ENCODE results near the gene PAK6. TPM values are rescaled to one million over a fixed set of nuclear protein-coding genes. Genes with fewer than 3 reads are reported as not detected.

PAK6 gene
- total RNA-seq, 5 donors from 2014 or later (not counting 1 experiment from before 2014, with no cell fraction given) = 0.28 to 2.1 (median 1.4) TPM; not detected in 2

- ATAC-seq (replicated peaks in 1 of 4) (no peak), DNase-seq (no peak)
- ChIA-PET CTCF (no interaction called here), POLR2A (interaction anchor here in 1 of 2 donors (0.6 kb wide), 1 partner anchor 657 kb away, joined by 3 read pairs; no protein-coding TSS in a partner anchor)
- Histone ChIP-seq H3K27ac (ENCODE audit: low read length) (no peak overlapping the region), H3K4me1 (ENCODE audit: control insufficient read depth in 1 of 2, extremely low read depth in 1 of 2, insufficient read depth in 2 of 2, low read length in 2 of 2) (no peaks in the 10 kb centered on the region), H3K27me3 (replicated peaks in 1 of 2; ENCODE audit: control insufficient read depth in 2 of 2, extremely low read depth in 1 of 2, insufficient read depth in 2 of 2, low read length in 1 of 2) (no peaks in the 10 kb centered on the region), H3K36me3 (ENCODE audit: control insufficient read depth in 2 of 2, extremely low read depth in 1 of 2, insufficient read depth in 1 of 2, low read length in 1 of 2) (no peaks in the 10 kb centered on the region), H3K4me3 (ENCODE audit: control insufficient read depth in 1 of 2, extremely low read depth in 1 of 2, low read length in 1 of 2) (no peak overlapping the region), H3K9me3 (no peaks in the 10 kb centered on the region)
- WGBS (ENCODE audit: insufficient coverage) = no CpG with 5 or more reads among the region's 1 CpG
- no peak overlapping the region for H3K4me3 Mint-ChIP-seq
- no peaks in the 10 kb centered on the region for H3K9me3 Mint-ChIP-seq
- no peak overlapping the region for H3K27ac Mint-ChIP-seq
- H3K36me3 Mint-ChIP-seq = no peaks in the 10 kb centered on the region
- no peaks in the 10 kb centered on the region for H3K27me3 Mint-ChIP-seq
- H3K4me1 Mint-ChIP-seq = peaks cover 0 to 4% (median 0%) of the 10 kb centered on the region in 3 donors
Measured at GRCh38 chr15:40229956-40230355, 8.9 kb upstream of the PAK6 start.

GRCh38 chr15:40232625-40233070, 6.2 kb upstream of the PAK6 start:
- Histone ChIP-seq H3K9me3 (no peaks in the 10 kb centered on the region), H3K27ac (ENCODE audit: low read length) (no peak overlapping the region), H3K4me1 (ENCODE audit: control insufficient read depth in 1 of 2, extremely low read depth in 1 of 2, insufficient read depth in 2 of 2, low read length in 2 of 2) (no peaks in the 10 kb centered on the region), H3K36me3 (ENCODE audit: control insufficient read depth in 2 of 2, extremely low read depth in 1 of 2, insufficient read depth in 1 of 2, low read length in 1 of 2) (no peaks in the 10 kb centered on the region), H3K27me3 (replicated peaks in 1 of 2; ENCODE audit: control insufficient read depth in 2 of 2, extremely low read depth in 1 of 2, insufficient read depth in 2 of 2, low read length in 1 of 2) (no peaks in the 10 kb centered on the region), H3K4me3 (ENCODE audit: control insufficient read depth in 1 of 2, extremely low read depth in 1 of 2, low read length in 1 of 2) (no peak overlapping the region)
- Mint-ChIP-seq H3K27me3 (peaks cover 2 to 6% of the 10 kb centered on the region in 2 donors), H3K4me1 (no peaks in the 10 kb centered on the region), H3K36me3 (no peaks in the 10 kb centered on the region), H3K27ac (no peak overlapping the region), H3K9me3 (no peaks in the 10 kb centered on the region), H3K4me3 (no peak overlapping the region)
- ATAC-seq (replicated peaks in 1 of 4) = no peak
- DNase-seq = no peak
- CTCF ChIA-PET = no interaction called here
- 93% methylated on average over 7 of the region's 7 CpGs for WGBS (ENCODE audit: insufficient coverage)
- POLR2A ChIA-PET = no interaction called here

GRCh38 chr15:40233727-40234577, 4.9 kb upstream of the PAK6 start:
- H3K27ac Mint-ChIP-seq = no peak overlapping the region
- Histone ChIP-seq H3K4me1 (ENCODE audit: control insufficient read depth in 1 of 2, extremely low read depth in 1 of 2, insufficient read depth in 2 of 2, low read length in 2 of 2) (peaks cover 0 to 3% of the 10 kb centered on the region in 2 experiments), H3K9me3 (no peaks in the 10 kb centered on the region), H3K4me3 (ENCODE audit: control insufficient read depth in 1 of 2, extremely low read depth in 1 of 2, low read length in 1 of 2) (no peak overlapping the region), H3K36me3 (ENCODE audit: control insufficient read depth in 2 of 2, extremely low read depth in 1 of 2, insufficient read depth in 1 of 2, low read length in 1 of 2) (no peaks in the 10 kb centered on the region), H3K27me3 (replicated peaks in 1 of 2; ENCODE audit: control insufficient read depth in 2 of 2, extremely low read depth in 1 of 2, insufficient read depth in 2 of 2, low read length in 1 of 2) (peaks cover 0 to 10% of the 10 kb centered on the region in 2 experiments), H3K27ac (ENCODE audit: low read length) (no peak overlapping the region)
- peaks cover 10 to 13% of the 10 kb centered on the region in 2 donors for H3K27me3 Mint-ChIP-seq
- DNase-seq (no peak), ATAC-seq (replicated peaks in 1 of 4) (no peak)
- H3K36me3 Mint-ChIP-seq = no peaks in the 10 kb centered on the region
- 100% methylated on average over 3 of the region's 11 CpGs for WGBS (ENCODE audit: insufficient coverage)
- H3K4me3 Mint-ChIP-seq = no peak overlapping the region
- ChIA-PET POLR2A (no interaction called here), CTCF (no interaction called here)
- H3K9me3 Mint-ChIP-seq = no peaks in the 10 kb centered on the region
- H3K4me1 Mint-ChIP-seq = peaks cover 0 to 4% (median 3%) of the 10 kb centered on the region in 3 donors

- H3K9me3 Mint-ChIP-seq = no peaks in the 10 kb centered on the region
- CTCF ChIA-PET = interaction anchor here in 1 of 2 donors (0.6 kb wide), 1 partner anchor 357 kb away, joined by 4 read pairs; no protein-coding TSS in a partner anchor
- POLR2A ChIA-PET = no interaction called here
- DNase-seq = no peak
- 93% methylated on average over 2 of the region's 4 CpGs for WGBS (ENCODE audit: insufficient coverage)
- ATAC-seq (replicated peaks in 1 of 4) = no peak
- no peak overlapping the region for H3K27ac ChIP-seq (ENCODE audit: low read length)
- no peaks in the 10 kb centered on the region for H3K36me3 Mint-ChIP-seq
- no peak overlapping the region for H3K27ac Mint-ChIP-seq
- peaks cover 0 to 18% of the 10 kb centered on the region in 2 experiments for H3K27me3 ChIP-seq (replicated peaks in 1 of 2; ENCODE audit: control insufficient read depth in 2 of 2, extremely low read depth in 1 of 2, insufficient read depth in 2 of 2, low read length in 1 of 2)
- H3K36me3 ChIP-seq (ENCODE audit: control insufficient read depth in 2 of 2, extremely low read depth in 1 of 2, insufficient read depth in 1 of 2, low read length in 1 of 2) = no peaks in the 10 kb centered on the region
- peaks cover 0 to 11% of the 10 kb centered on the region in 2 experiments for H3K4me1 ChIP-seq (ENCODE audit: control insufficient read depth in 1 of 2, extremely low read depth in 1 of 2, insufficient read depth in 2 of 2, low read length in 2 of 2)
- no peaks in the 10 kb centered on the region for H3K9me3 ChIP-seq
- H3K4me3 Mint-ChIP-seq = no peak overlapping the region
- peaks cover 6 to 9% (median 9%) of the 10 kb centered on the region in 3 donors for H3K4me1 Mint-ChIP-seq
- peaks cover 15 to 19% of the 10 kb centered on the region in 2 donors for H3K27me3 Mint-ChIP-seq
- no peak overlapping the region for H3K4me3 ChIP-seq (ENCODE audit: control insufficient read depth in 1 of 2, extremely low read depth in 1 of 2, low read length in 1 of 2)
Measured at GRCh38 chr15:40234783-40235182, 4.1 kb upstream of the PAK6 start.

GRCh38 chr15:40235201-40235885, 3.5 kb upstream of the PAK6 start:
- H3K27ac ChIP-seq (ENCODE audit: low read length) = no peak overlapping the region
- peaks cover 0 to 23% of the 10 kb centered on the region in 2 experiments for H3K27me3 ChIP-seq (replicated peaks in 1 of 2; ENCODE audit: control insufficient read depth in 2 of 2, extremely low read depth in 1 of 2, insufficient read depth in 2 of 2, low read length in 1 of 2)
- Mint-ChIP-seq H3K27ac (no peak overlapping the region), H3K36me3 (no peaks in the 10 kb centered on the region), H3K4me3 (no peak overlapping the region), H3K27me3 (peaks cover 16 to 24% of the 10 kb centered on the region in 2 donors), H3K9me3 (no peaks in the 10 kb centered on the region), H3K4me1 (peaks cover 6 to 9% (median 9%) of the 10 kb centered on the region in 3 donors)
- DNase-seq (peak in 1 of 35 experiments; percentile 20), ATAC-seq (replicated peaks in 1 of 4) (no peak)
- no CpG with 5 or more reads among the region's 4 CpGs for WGBS (ENCODE audit: insufficient coverage)
- CTCF ChIA-PET = interaction anchor here (0.6 to 0.7 kb wide), 2 partner anchors 220 to 358 kb away, joined by 3 to 4 read pairs; no protein-coding TSS in a partner anchor
- H3K36me3 ChIP-seq (ENCODE audit: control insufficient read depth in 2 of 2, extremely low read depth in 1 of 2, insufficient read depth in 1 of 2, low read length in 1 of 2) = no peaks in the 10 kb centered on the region
- H3K4me1 ChIP-seq (ENCODE audit: control insufficient read depth in 1 of 2, extremely low read depth in 1 of 2, insufficient read depth in 2 of 2, low read length in 2 of 2) = peaks cover 0 to 11% of the 10 kb centered on the region in 2 experiments
- no peak overlapping the region for H3K4me3 ChIP-seq (ENCODE audit: control insufficient read depth in 1 of 2, extremely low read depth in 1 of 2, low read length in 1 of 2)
- POLR2A ChIA-PET = no interaction called here
- H3K9me3 ChIP-seq = no peaks in the 10 kb centered on the region

- Histone ChIP-seq H3K27me3 (replicated peaks in 1 of 2; ENCODE audit: control insufficient read depth in 2 of 2, extremely low read depth in 1 of 2, insufficient read depth in 2 of 2, low read length in 1 of 2) (peaks cover 0 to 44% of the 10 kb centered on the region in 2 experiments), H3K4me1 (ENCODE audit: control insufficient read depth in 1 of 2, extremely low read depth in 1 of 2, insufficient read depth in 2 of 2, low read length in 2 of 2) (peaks cover 0 to 11% of the 10 kb centered on the region in 2 experiments), H3K9me3 (no peaks in the 10 kb centered on the region), H3K27ac (ENCODE audit: low read length) (no peak overlapping the region), H3K36me3 (ENCODE audit: control insufficient read depth in 2 of 2, extremely low read depth in 1 of 2, insufficient read depth in 1 of 2, low read length in 1 of 2) (no peaks in the 10 kb centered on the region), H3K4me3 (ENCODE audit: control insufficient read depth in 1 of 2, extremely low read depth in 1 of 2, low read length in 1 of 2) (peak overlapping the region in 1 of 2 donors; percentile 46)
- Mint-ChIP-seq H3K27ac (peak overlapping the region in 1 of 2 donors; percentile 33), H3K4me3 (peak overlapping the region in 1 of 3 donors; percentile 40), H3K4me1 (peaks cover 6 to 9% (median 9%) of the 10 kb centered on the region in 3 donors), H3K36me3 (no peaks in the 10 kb centered on the region), H3K27me3 (peaks cover 16 to 30% of the 10 kb centered on the region in 2 donors), H3K9me3 (no peaks in the 10 kb centered on the region)
- ATAC-seq (replicated peaks in 1 of 4) (no peak), DNase-seq (peak in 1 of 35 experiments; percentile 5)
- POLR2A ChIA-PET = interaction anchor here in 1 of 2 donors (1.0 kb wide), 1 partner anchor 11 kb away, joined by 3 read pairs; no protein-coding TSS in a partner anchor
- CTCF ChIA-PET = interaction anchor here in 1 of 2 donors (0.6 kb wide), 1 partner anchor 22 kb away, joined by 3 read pairs; no protein-coding TSS in a partner anchor
- WGBS (ENCODE audit: insufficient coverage) = 83% methylated on average over 2 of the region's 5 CpGs
Measured at GRCh38 chr15:40239404-40239692, 485 bp downstream of the PAK6 start.
